Measurements from ENCODE around the gene HPS1. TPM values are rescaled to one million over a fixed set of nuclear protein-coding genes. Genes with fewer than 3 reads are reported as not detected.
A peak's percentile ranks its signal among the peaks of the same experiment; 100 is the strongest.

The HPS1 gene
- total RNA-seq, 2 experiments from 2014 or later: 53.2 to 68.7 TPM

GRCh38 chr10:98467506-98468318 is 21.0 kb upstream of the HPS1 start:
- no TSS peak for BruUV-seq (replicated peaks)
- H2AFZ ChIP-seq (ENCODE audit: low read length): peak overlapping the region; percentile 95
- peak overlapping the region; percentile 61 for H3K4me3 ChIP-seq (ENCODE audit: low read depth, low read length, poor library complexity, severe bottlenecking)
- DNase-seq (ENCODE audit: low spot score): peak; percentile 86
- H3K9me3 ChIP-seq (ENCODE audit: low read length): no peaks in the 10 kb centered on the region
- POLR2A ChIA-PET: interaction anchor here (0.5 to 0.6 kb wide), 2 partner anchors 14 to 17 kb away, joined by 3 read pairs; no protein-coding TSS in a partner anchor
- H4K20me1 ChIP-seq (ENCODE audit: insufficient read depth, low read length): no peaks in the 10 kb centered on the region
- H3K27ac ChIP-seq (ENCODE audit: low read depth, low read length, poor library complexity, severe bottlenecking): no peak overlapping the region
- peaks cover 3% of the 10 kb centered on the region for H3K4me1 ChIP-seq (ENCODE audit: insufficient read depth, low read length, poor library complexity, severe bottlenecking)
- CTCF ChIA-PET (ENCODE audit: unreplicated experiment): no interaction called here
- intact Hi-C loops (cut with micrococcal nuclease; ENCODE audit: unreplicated experiment): loop anchor here (1.0 to 10.0 kb wide), 4 partner anchors 197 to 779 kb away; no protein-coding TSS in a partner anchor
- H3K36me3 ChIP-seq (ENCODE audit: insufficient read depth, low read length): no peaks in the 10 kb centered on the region
- peak overlapping the region; percentile 64 for H3K4me2 ChIP-seq (ENCODE audit: low read length)
- H3K79me2 ChIP-seq (ENCODE audit: insufficient read depth, low read depth, low read length): no peaks in the 10 kb centered on the region
- no peaks in the 10 kb centered on the region for H3K9me2 ChIP-seq (ENCODE audit: insufficient read depth, low read length)
- TF ChIP-seq CTCF (conservative IDR thresholded peaks at IDR 0.05; ENCODE audit: low read length) (peak; percentile 85), EZH2phosphoT487 (IDR thresholded peaks at IDR 0.05; ENCODE audit: borderline replicate concordance, low read depth, low read length) (no peak)

- intact Hi-C loops (cut with micrococcal nuclease; ENCODE audit: unreplicated experiment): loop anchor here (1.0 to 10.0 kb wide), 4 partner anchors 197 to 780 kb away; no protein-coding TSS in a partner anchor
- H3K4me1 ChIP-seq (ENCODE audit: insufficient read depth, low read length, poor library complexity, severe bottlenecking): peaks cover 3% of the 10 kb centered on the region
- TF ChIP-seq CTCF (conservative IDR thresholded peaks at IDR 0.05; ENCODE audit: low read length): no peak
- no peak for TF ChIP-seq EZH2phosphoT487 (IDR thresholded peaks at IDR 0.05; ENCODE audit: borderline replicate concordance, low read depth, low read length)
- H3K79me2 ChIP-seq (ENCODE audit: insufficient read depth, low read depth, low read length): no peaks in the 10 kb centered on the region
- peak overlapping the region; percentile 64; the same call in 1 of the 2 replicates for H3K4me2 ChIP-seq (ENCODE audit: low read length)
- POLR2A ChIA-PET: interaction anchor here (0.6 kb wide), 1 partner anchor 15 kb away, joined by 3 read pairs; no protein-coding TSS in a partner anchor
- BruUV-seq (replicated peaks): no TSS peak
- no peaks in the 10 kb centered on the region for H3K9me3 ChIP-seq (ENCODE audit: low read length)
- H4K20me1 ChIP-seq (ENCODE audit: insufficient read depth, low read length): no peaks in the 10 kb centered on the region
- CTCF ChIA-PET (ENCODE audit: unreplicated experiment): no interaction called here
- no peak overlapping the region for H3K4me3 ChIP-seq (ENCODE audit: low read depth, low read length, poor library complexity, severe bottlenecking)
- H3K27ac ChIP-seq (ENCODE audit: low read depth, low read length, poor library complexity, severe bottlenecking): no peak overlapping the region
- peak overlapping the region; percentile 95 for H2AFZ ChIP-seq (ENCODE audit: low read length)
- DNase-seq (ENCODE audit: low spot score): no peak
- H3K9me2 ChIP-seq (ENCODE audit: insufficient read depth, low read length): no peaks in the 10 kb centered on the region
- no peaks in the 10 kb centered on the region for H3K36me3 ChIP-seq (ENCODE audit: insufficient read depth, low read length)
Measured at GRCh38 chr10:98466861-98467505, 20.2 kb upstream of the HPS1 start.

Measured in OCI-LY7 (cell line).